B cell (primary cell): Measurements from ENCODE around the gene COL1A1. TPM values are rescaled to one million over a fixed set of nuclear protein-coding genes. Genes with fewer than 3 reads are reported as not detected.

ENCODE experiments used
- ATAC-seq: fragments of 200-7000 bp; cut with Tn5 transposase; one replicate; pipeline ENCODE4 v1.10.0; 2021; ENCODE audit warnings: low read depth, mild to moderate bottlenecking, moderate number of reproducible peaks, moderate library complexity
- CTCF ChIA-PET: fragments of 350-600 bp; sonication (Branson Sonifier 250); formaldehyde crosslinking; loops from one replicate; lab custom pipeline; 2021; ENCODE audit warnings: antibody characterized with exemption, inconsistent platforms; lab: Charles Lee
- POLR2A ChIA-PET: fragments of 350-600 bp; sonication (Branson Sonifier 250); formaldehyde crosslinking; loops from one replicate; lab custom pipeline; 2021; ENCODE audit warnings: antibody characterized with exemption; lab: Charles Lee
- DNase-seq: peaks from one replicate; pipeline ENCODE4 v3.0.0; 2013
- H2AFZ ChIP-seq: 2 replicates; pipeline ENCODE4 v1.6.1; 2012; ENCODE audit warnings: mild to moderate bottlenecking, low read depth, low read length; ENCODE audit not compliant: insufficient read depth, poor library complexity, severe bottlenecking
- H3K27ac ChIP-seq, 2 donors: 1 replicate in 1 of 2; 2 replicates in 1 of 2; pipeline ENCODE4 v1.5.1; 2012 to 2013; ENCODE audit warnings: low read length in 2 of 2, mild to moderate bottlenecking in 2 of 2, moderate library complexity in 1 of 2
- H3K27me3 ChIP-seq, 4 experiments: fragments of 200-600 bp in 1 of 4; sonication (generic) in 1 of 4; replicated peaks in 1 of 4; 1 replicate in 2 of 4; 2 replicates in 2 of 4; pipeline versions ENCODE4 v1.6.1 to v1.7.0; 2013 to 2016; ENCODE audit warnings: low read length in 3 of 4, mild to moderate bottlenecking in 2 of 4, mixed read lengths in 1 of 4, moderate library complexity in 1 of 4; ENCODE audit not compliant: insufficient read depth in 4 of 4, control insufficient read depth in 3 of 4; ENCODE audit errors: control extremely low read depth in 1 of 4
- H3K36me3 ChIP-seq, 2 experiments: replicated peaks in 1 of 2; 1 replicate in 1 of 2; 2 replicates in 1 of 2; pipeline versions ENCODE4 v1.6.1 to v1.7.1; 2013; ENCODE audit warnings: low read length in 1 of 2; ENCODE audit not compliant: insufficient read depth in 2 of 2, control insufficient read depth in 1 of 2; ENCODE audit errors: control extremely low read depth in 1 of 2, extremely low read depth in 1 of 2
- H3K4me1 ChIP-seq, 2 donors: fragments of 200-600 bp in 1 of 2; sonication (generic) in 1 of 2; 1 replicate in 1 of 2; 2 replicates in 1 of 2; pipeline versions ENCODE4 v1.5.1 to v1.6.1; 2013 to 2017; ENCODE audit warnings: low read length in 2 of 2; ENCODE audit not compliant: control insufficient read depth in 2 of 2, insufficient read depth in 2 of 2
- H3K4me2 ChIP-seq: replicated peaks from 2 replicates; pipeline ENCODE3; 2012; ENCODE audit warnings: mild to moderate bottlenecking, low read depth, low read length; ENCODE audit not compliant: poor library complexity, severe bottlenecking
- H3K4me3 ChIP-seq, 5 experiments: fragments of 200-600 bp in 1 of 5; sonication (generic) in 1 of 5; 1 replicate in 3 of 5; 2 replicates in 2 of 5; pipeline versions ENCODE4 v1.5.1 to v1.7.0; 2011 to 2016; ENCODE audit warnings: low read length in 4 of 5, mild to moderate bottlenecking in 4 of 5, low read depth in 2 of 5, control low read depth in 1 of 5, moderate library complexity in 1 of 5; ENCODE audit not compliant: insufficient read depth in 1 of 5; ENCODE audit errors: control extremely low read depth in 1 of 5, extremely low read depth in 1 of 5
- H3K79me2 ChIP-seq: fragments of 200-600 bp; sonication (generic); one replicate; pipeline ENCODE4 v1.6.0; 2016; ENCODE audit warnings: low read length; ENCODE audit not compliant: control insufficient read depth, insufficient read depth
- H3K9ac ChIP-seq: fragments of 200-600 bp; sonication (generic); 2 replicates; pipeline ENCODE4 v1.6.1; 2017; ENCODE audit warnings: mild to moderate bottlenecking, low read length, moderate library complexity
- H3K9me3 ChIP-seq, 3 donors: one replicate each; pipeline versions ENCODE4 v1.6.1 to v1.7.1; 2013; ENCODE audit warnings: low read length in 2 of 3; ENCODE audit not compliant: control insufficient read depth in 2 of 3, insufficient read depth in 1 of 3; ENCODE audit errors: control extremely low read depth in 1 of 3
- H4K20me1 ChIP-seq: 2 replicates; pipeline ENCODE4 v1.6.0; 2012; ENCODE audit warnings: mild to moderate bottlenecking, low read length; ENCODE audit not compliant: insufficient read depth, control insufficient read depth, poor library complexity, severe bottlenecking
- H3K27ac Mint-ChIP-seq: one replicate; pipeline ENCODE4 v1.8.0; 2021; ENCODE audit warnings: mixed read lengths
- H3K27me3 Mint-ChIP-seq: one replicate; pipeline ENCODE4 v1.8.0; 2021; ENCODE audit warnings: mixed read lengths
- H3K4me1 Mint-ChIP-seq: one replicate; pipeline ENCODE4 v1.8.0; 2021; ENCODE audit warnings: mixed read lengths
- H3K4me3 Mint-ChIP-seq: one replicate; pipeline ENCODE4 v1.8.0; 2021; ENCODE audit warnings: mixed read lengths
- H3K9me3 Mint-ChIP-seq: one replicate; pipeline ENCODE4 v1.8.0; 2022; ENCODE audit warnings: mixed read lengths; ENCODE audit not compliant: insufficient read depth
- EZH2 ChIP-seq: IDR thresholded peaks from 2 replicates; pipeline ENCODE4 v1.6.1; 2012; ENCODE audit warnings: borderline replicate concordance, low read depth, mild to moderate bottlenecking, moderate library complexity, low read length; ENCODE audit not compliant: insufficient read depth, poor library complexity, severe bottlenecking
- WGBS: methylation state at CpG from one replicate; pipeline ENCODE4 v1.1.5; 2013; ENCODE audit warnings: missing lambda C conversion rate; ENCODE audit not compliant: insufficient coverage; 5-methylcytosine and 5-hydroxymethylcytosine counted together
- intact Hi-C: fragments of 100-400 bp; cut with micrococcal nuclease; formaldehyde crosslinking; loops from one replicate; pipeline ENCODE4 v1.10.0; 2022
- polyA plus RNA-seq: library from polyadenylated mRNA; depleted of rRNA; stranded (reverse); fragments of >200 nt; gene quantifications from 2 replicates; pipeline ENCODE4 v1.2.3, GENCODE V29; 2012
- total RNA-seq, 2 donors: library from RNA; stranded (reverse); fragments of 120-200 nt in 1 of 2; gene quantifications; 1 replicate in 1 of 2; 2 replicates in 1 of 2; pipeline versions ENCODE4 v1.2.3 to v1.2.4, GENCODE V29; 2013 to 2022
- TF ChIP-seq, protein P1 (sequence below): fragments of 200-600 bp; IDR thresholded peaks from one replicate; pipeline ENCODE4 v1.8.0; 2022; ENCODE audit warnings: antibody characterized with exemption, mild to moderate bottlenecking

Gene COL1A1
- total and polyA plus RNA-seq, 2 donors (not counting 1 experiment from before 2014, with no cell fraction given): 0.66 to 9.1 TPM

DNA sequence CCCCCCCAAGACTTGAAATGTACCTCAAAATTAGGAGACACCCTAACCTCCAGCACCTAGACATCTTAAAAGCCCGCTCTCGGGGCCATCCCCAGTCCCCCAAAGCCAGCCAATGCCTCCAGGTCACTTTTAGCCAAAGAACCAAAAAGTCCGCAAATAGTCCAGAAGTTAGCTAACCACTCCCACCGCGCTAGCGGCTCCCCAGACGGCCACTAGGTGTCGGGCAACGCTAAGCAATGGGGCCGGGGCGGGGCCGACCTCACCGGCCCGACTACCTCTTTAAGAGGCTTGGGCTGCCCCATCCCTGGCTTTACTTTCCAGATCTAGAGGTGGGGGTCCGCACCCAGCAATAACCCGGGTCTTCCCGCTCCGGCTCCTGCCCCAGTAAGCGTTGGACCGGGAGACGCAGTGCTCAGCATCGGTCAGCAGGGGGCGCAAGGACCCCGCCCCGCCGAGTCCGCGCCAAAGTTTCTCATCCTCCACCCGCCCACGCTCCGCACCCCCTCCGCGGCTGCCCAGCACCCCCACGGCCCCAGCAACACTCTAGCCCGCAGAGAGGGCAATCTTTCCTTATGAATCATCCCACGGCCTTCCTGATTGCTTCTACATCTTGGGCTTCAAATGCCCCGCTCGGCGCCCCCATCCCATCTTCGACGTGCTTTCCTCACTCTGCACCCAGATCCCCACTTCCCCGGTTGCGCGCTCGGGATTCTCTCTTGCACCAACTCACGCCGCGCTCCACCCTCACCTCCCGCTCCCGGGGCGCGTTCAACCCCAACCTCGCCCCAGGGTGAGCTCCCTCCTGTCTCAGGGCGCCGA is 765 bp downstream of the COL1A1 start:
- H3K4me2 ChIP-seq: peak overlapping the region; percentile 94
- intact Hi-C loops: loop anchor here (1.0 to 2.0 kb wide), 5 partner anchors 22 to 339 kb away; no protein-coding TSS in a partner anchor
- H3K4me3 ChIP-seq: peak overlapping the region; percentile 15 to 59 (median 48)
- peak overlapping the region; percentile 57 for H3K9ac ChIP-seq
- peak overlapping the region; percentile 56 for H2AFZ ChIP-seq
- 2% methylated on average over 55 of the region's 55 CpGs for WGBS
- ATAC-seq (peak; percentile 79), DNase-seq (peak; percentile 90)
- Mint-ChIP-seq H3K9me3 (no peaks in the 10 kb centered on the region), H3K27me3 (peaks cover 50% of the 10 kb centered on the region), H3K4me1 (peaks cover 27% of the 10 kb centered on the region), H3K27ac (peak overlapping the region; percentile 21), H3K4me3 (peak overlapping the region; percentile 85)
- H3K27ac ChIP-seq: no peak overlapping the region
- H3K4me1 ChIP-seq: peaks cover 18 to 23% of the 10 kb centered on the region in 2 donors
- peaks cover 0 to 9% (median 0%) of the 10 kb centered on the region in 3 donors for H3K9me3 ChIP-seq
- TF ChIP-seq, protein P1, sequence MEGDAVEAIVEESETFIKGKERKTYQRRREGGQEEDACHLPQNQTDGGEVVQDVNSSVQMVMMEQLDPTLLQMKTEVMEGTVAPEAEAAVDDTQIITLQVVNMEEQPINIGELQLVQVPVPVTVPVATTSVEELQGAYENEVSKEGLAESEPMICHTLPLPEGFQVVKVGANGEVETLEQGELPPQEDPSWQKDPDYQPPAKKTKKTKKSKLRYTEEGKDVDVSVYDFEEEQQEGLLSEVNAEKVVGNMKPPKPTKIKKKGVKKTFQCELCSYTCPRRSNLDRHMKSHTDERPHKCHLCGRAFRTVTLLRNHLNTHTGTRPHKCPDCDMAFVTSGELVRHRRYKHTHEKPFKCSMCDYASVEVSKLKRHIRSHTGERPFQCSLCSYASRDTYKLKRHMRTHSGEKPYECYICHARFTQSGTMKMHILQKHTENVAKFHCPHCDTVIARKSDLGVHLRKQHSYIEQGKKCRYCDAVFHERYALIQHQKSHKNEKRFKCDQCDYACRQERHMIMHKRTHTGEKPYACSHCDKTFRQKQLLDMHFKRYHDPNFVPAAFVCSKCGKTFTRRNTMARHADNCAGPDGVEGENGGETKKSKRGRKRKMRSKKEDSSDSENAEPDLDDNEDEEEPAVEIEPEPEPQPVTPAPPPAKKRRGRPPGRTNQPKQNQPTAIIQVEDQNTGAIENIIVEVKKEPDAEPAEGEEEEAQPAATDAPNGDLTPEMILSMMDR: peak; percentile 100
- TF ChIP-seq EZH2: peak; percentile 97
- peaks cover 0 to 49% (median 11%) of the 10 kb centered on the region in 4 experiments for H3K27me3 ChIP-seq
- no peaks in the 10 kb centered on the region for H4K20me1 ChIP-seq
- POLR2A ChIA-PET: interaction anchor here (0.6 to 1.2 kb wide), 4 partner anchors 12 to 196 kb away, joined by 3 to 10 read pairs (median 4); partner anchors contain the start of genes LRRC59 and TMEM92
- CTCF ChIA-PET: interaction anchor here (0.6 to 7.3 kb wide), 39 partner anchors 7 to 301 kb away, joined by 3 to 156 read pairs (median 4); partner anchors contain the start of genes ITGA3, PDK2, SGCA and TMEM92
- H3K79me2 ChIP-seq: no peaks in the 10 kb centered on the region
- H3K36me3 ChIP-seq: no peaks in the 10 kb centered on the region
